ENCODE data around the gene FOXP2. TPM values are rescaled to one million over a fixed set of nuclear protein-coding genes. Genes with fewer than 3 reads are reported as not detected.
"Not testable (repeated sequence)": the region's sequence is repeated elsewhere in the genome, so short reads cannot be mapped to it uniquely, and the experiment has no call there.

Gene FOXP2
- total RNA-seq, 4 donors from 2014 or later: 12.2 to 40.9 (median 19.5) TPM

DNA sequence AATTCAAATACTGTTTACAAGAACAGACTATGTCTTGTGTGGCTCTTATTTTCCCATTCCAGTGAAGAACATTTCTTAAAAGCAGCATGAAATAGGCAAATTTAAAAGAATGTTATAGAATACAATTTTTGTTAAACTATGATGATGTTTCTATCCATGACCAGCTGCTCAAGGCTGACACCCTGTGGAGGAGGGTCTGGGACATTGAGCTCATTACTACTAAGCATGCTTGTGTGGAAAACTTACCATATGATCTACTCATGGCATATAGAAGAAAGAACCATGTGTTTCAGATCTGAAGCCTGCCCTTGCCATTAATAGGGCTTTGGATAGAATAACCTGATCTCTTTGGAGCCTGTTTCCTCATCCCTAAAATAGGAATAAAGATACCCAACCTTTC is 125.0 kb downstream of the FOXP2 start:
- no peak overlapping the region for H3K27ac ChIP-seq
- no peaks in the 10 kb centered on the region for H3K27me3 ChIP-seq
- H3K4me3 ChIP-seq: no peak overlapping the region
- H3K9me3 ChIP-seq: no peaks in the 10 kb centered on the region
- no peak for DNase-seq (ENCODE audit: low spot score in 2 of 2)
- no peaks in the 10 kb centered on the region for H3K4me1 ChIP-seq
- H3K36me3 ChIP-seq: no peaks in the 10 kb centered on the region
- TF ChIP-seq EP300 (IDR thresholded peaks at IDR 0.05): no peak
- no peak for TF ChIP-seq POLR2AphosphoS5 (IDR thresholded peaks at IDR 0.05)
- TF ChIP-seq, protein P1, sequence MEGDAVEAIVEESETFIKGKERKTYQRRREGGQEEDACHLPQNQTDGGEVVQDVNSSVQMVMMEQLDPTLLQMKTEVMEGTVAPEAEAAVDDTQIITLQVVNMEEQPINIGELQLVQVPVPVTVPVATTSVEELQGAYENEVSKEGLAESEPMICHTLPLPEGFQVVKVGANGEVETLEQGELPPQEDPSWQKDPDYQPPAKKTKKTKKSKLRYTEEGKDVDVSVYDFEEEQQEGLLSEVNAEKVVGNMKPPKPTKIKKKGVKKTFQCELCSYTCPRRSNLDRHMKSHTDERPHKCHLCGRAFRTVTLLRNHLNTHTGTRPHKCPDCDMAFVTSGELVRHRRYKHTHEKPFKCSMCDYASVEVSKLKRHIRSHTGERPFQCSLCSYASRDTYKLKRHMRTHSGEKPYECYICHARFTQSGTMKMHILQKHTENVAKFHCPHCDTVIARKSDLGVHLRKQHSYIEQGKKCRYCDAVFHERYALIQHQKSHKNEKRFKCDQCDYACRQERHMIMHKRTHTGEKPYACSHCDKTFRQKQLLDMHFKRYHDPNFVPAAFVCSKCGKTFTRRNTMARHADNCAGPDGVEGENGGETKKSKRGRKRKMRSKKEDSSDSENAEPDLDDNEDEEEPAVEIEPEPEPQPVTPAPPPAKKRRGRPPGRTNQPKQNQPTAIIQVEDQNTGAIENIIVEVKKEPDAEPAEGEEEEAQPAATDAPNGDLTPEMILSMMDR (IDR thresholded peaks at IDR 0.05): no peak
- TF ChIP-seq POLR2A (IDR thresholded peaks at IDR 0.05): no peak

DNA sequence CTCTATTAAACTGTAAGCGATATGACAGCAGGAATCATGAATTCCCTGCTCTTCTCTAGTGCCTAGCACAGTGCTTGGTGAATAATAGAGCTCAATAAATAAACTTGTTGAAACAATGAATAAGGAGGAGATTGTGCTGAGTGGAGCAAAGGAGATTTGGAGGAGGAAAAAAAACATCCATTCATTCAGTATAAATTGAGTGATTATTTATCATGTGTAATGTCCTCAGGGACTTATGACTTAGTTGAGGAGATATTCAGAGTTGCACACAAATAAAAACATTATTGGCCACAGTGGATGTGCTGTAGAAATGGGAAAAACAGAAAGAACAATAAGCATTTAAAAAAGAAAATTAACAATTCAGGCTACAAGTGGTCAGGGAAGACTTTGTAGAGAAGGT is 125.7 kb downstream of the FOXP2 start:
- H3K9me3 ChIP-seq: no peaks in the 10 kb centered on the region
- no peaks in the 10 kb centered on the region for H3K36me3 ChIP-seq
- no peaks in the 10 kb centered on the region for H3K4me1 ChIP-seq
- no peak for DNase-seq (ENCODE audit: low spot score in 2 of 2)
- WGBS: 97% methylated on average over 1 of the region's 1 CpG
- no peak overlapping the region for H3K4me3 ChIP-seq
- TF ChIP-seq POLR2AphosphoS5 (IDR thresholded peaks at IDR 0.05) (no peak), EP300 (IDR thresholded peaks at IDR 0.05) (no peak), POLR2A (IDR thresholded peaks at IDR 0.05) (no peak)
- TF ChIP-seq, protein P1 (IDR thresholded peaks at IDR 0.05): no peak
- H3K27me3 ChIP-seq: no peaks in the 10 kb centered on the region
- H3K27ac ChIP-seq: no peak overlapping the region

DNA sequence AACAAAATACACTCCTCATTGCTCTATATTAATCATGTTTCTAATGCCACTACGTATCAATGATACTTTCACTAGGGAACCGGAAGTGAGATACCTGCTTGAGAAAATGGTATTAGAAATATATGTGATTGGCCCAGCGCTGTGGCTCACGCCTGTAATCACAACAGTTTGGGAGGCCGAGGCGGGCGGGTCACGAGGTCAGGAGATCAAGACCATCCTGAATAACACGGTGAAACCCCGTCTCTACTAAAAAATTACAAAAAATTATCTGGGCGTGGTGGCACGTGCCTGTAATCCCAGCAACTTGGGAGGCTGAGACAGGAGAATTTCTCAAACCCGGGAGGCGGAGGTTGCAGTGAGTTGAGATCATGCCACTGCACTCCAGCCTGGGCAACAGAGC is 132.7 kb downstream of the FOXP2 start:
- not testable (repeated sequence) for H3K27ac ChIP-seq; H3K4me1 ChIP-seq; H3K27me3 ChIP-seq; H3K4me3 ChIP-seq; DNase-seq (ENCODE audit: low spot score in 2 of 2); H3K36me3 ChIP-seq; H3K9me3 ChIP-seq
- WGBS: 95% methylated on average over 14 of the region's 14 CpGs

DNA sequence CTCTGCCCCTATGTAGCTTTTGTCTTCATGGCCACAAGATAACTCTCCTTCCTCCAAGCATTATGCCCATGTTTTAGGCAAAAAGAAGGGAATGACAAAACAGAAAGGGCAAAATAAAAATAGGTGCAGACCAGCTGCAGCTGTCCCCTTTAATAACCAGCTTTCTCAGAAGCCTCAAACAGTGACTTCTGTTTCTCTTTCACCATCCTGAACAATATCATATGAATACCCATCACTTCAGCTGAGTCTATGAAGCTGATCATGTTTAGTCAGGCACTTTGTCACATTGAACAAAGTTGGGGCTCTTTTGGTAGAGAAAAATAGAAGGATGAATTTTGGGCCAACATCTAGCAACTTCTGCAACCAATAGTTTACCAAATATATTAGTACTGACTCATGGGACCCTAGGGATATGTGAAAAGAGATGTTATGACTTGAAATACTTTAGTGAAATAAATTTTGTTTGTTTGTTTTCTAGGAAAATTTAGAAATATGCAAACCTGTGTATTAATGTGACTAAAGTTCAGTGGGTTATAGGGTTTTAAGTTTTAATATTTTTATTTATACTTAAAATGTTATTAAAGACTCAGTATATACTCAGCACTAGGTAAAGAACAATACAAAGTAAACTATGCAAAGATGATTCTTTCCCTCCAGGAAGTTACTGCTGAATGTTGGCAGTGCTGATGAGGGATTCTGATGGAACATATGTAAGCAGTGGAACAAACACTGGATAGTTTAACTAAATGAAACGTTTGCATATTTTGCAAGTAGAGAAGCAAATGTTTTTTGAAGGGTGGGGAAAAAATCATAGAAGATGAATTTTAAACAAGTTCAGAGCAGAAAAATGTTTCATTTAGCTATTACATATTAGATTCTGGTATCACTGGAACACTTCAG is 133.7 kb downstream of the FOXP2 start:
- H3K27ac ChIP-seq: no peak overlapping the region
- H3K36me3 ChIP-seq: no peaks in the 10 kb centered on the region
- TF ChIP-seq POLR2A (IDR thresholded peaks at IDR 0.05) (no peak), POLR2AphosphoS5 (IDR thresholded peaks at IDR 0.05) (no peak), EP300 (IDR thresholded peaks at IDR 0.05) (no peak)
- TF ChIP-seq, protein P1 (IDR thresholded peaks at IDR 0.05): no peak
- no peak for DNase-seq (ENCODE audit: low spot score in 2 of 2)
- H3K4me3 ChIP-seq: no peak overlapping the region
- no peaks in the 10 kb centered on the region for H3K4me1 ChIP-seq
- WGBS: 22% methylated on average over 1 of the region's 1 CpG
- no peaks in the 10 kb centered on the region for H3K9me3 ChIP-seq
- H3K27me3 ChIP-seq: no peaks in the 10 kb centered on the region

DNA sequence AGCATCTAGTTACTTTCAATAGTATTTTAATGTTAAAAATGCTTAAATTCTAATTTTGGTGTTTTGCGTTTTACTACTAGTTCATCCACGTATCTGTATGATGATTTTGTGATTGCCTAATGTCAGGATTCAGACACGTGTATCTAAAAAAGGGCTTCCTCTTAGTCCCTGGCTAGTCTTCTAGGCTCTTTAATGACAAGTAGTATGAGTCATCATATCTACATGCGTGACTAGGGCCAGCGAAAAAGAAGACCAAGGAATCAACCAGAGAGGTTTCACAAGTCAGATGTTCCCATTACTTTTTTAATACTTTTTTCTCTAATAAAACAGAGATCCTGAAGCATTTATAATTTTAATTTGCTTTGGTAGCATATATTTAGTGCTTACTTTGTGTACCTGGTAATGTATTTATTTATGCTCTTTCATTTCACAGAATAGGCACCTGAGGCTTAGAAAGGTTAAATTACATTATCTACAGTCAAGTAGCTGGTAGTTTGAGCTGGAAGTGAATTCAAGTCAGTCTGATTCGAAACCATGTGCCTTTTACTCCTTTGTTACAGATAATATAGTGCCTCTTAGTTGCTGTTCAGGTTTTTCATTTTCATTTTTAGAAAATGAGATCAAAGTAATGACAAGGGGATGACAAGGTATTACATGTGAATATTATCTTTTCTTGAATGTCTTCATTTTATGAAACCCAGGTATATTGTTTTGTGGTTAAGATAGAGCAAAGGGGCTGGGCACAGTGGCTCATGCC is 140.3 kb downstream of the FOXP2 start:
- 42% methylated on average over 6 of the region's 6 CpGs for WGBS
- Histone ChIP-seq H3K36me3 (no peaks in the 10 kb centered on the region), H3K27me3 (no peaks in the 10 kb centered on the region), H3K27ac (no peak overlapping the region), H3K9me3 (no peaks in the 10 kb centered on the region), H3K4me3 (no peak overlapping the region), H3K4me1 (no peaks in the 10 kb centered on the region)
- no peak for DNase-seq (ENCODE audit: low spot score in 2 of 2)
- TF ChIP-seq EP300 (IDR thresholded peaks at IDR 0.05) (no peak), POLR2AphosphoS5 (IDR thresholded peaks at IDR 0.05) (no peak), POLR2A (IDR thresholded peaks at IDR 0.05) (no peak)
- TF ChIP-seq, protein P1 (IDR thresholded peaks at IDR 0.05): no peak

Measured in suprapubic skin (tissue), 4 donors.